ENCODE measurements around the gene COG7.
"Not testable (repeated sequence)": the region's sequence is repeated elsewhere in the genome, so short reads cannot be mapped to it uniquely, and the experiment has no call there.

COG7 gene

DNA sequence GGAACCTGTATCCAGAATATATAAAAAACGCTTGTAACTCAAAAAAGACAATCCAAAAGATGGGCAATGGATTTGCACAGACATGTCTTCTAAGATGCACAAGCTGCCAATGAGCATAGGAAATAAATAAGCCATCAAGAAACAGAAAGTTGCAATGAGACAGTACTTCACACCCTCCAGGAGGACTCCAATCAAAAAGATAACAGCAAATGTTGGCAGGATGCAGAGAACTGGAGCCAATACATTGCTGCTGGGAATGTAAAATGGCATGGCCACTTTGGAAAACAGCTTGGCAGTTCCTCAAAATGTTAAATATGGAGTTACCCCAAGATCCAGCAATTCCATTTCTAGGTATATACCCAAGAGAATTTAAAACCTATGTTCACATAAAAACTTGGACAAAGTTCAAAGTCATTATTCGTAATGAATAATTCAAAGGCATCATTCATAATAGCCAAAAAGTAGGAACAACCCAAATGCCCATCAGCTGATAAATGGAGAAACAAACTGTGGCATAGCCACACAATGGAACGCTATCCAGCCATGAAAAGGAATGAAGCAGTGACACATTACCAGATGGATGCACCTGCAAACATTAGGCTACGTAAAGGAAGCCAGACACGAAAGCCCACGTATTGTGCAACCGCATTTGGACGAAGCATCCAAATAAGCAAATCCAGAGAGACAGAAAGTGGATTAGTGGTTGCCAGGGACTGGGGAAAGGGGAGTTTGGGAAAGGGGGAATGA is 31.7 kb upstream of the COG7 start:
- Histone ChIP-seq H3K4me1 (ENCODE audit: control insufficient read depth, insufficient read depth, low read length) (no peaks in the 10 kb centered on the region), H3K9me3 (ENCODE audit: control insufficient read depth, insufficient read depth, low read depth, low read length) (no peaks in the 10 kb centered on the region), H3K4me3 (ENCODE audit: low read depth, low read length) (no peak overlapping the region), H3K27ac (ENCODE audit: extremely low read depth, low read depth, low read length) (no peak overlapping the region), H3K36me3 (ENCODE audit: control insufficient read depth in 2 of 2, insufficient read depth in 1 of 2, low read length in 2 of 2) (peaks cover 32 to 93% of the 10 kb centered on the region in 2 experiments; a peak in 2 of 3 replicates)
- TF ChIP-seq ZNF146 (tag by site-specific recombination; IDR thresholded peaks at IDR 0.05) (peak; percentile 51; the same call in 1 of the 2 replicates), RBAK (tag by site-specific recombination; IDR thresholded peaks at IDR 0.05) (no peak)
- POLR2A ChIA-PET: no interaction called here
- CTCF ChIA-PET: no interaction called here

DNA sequence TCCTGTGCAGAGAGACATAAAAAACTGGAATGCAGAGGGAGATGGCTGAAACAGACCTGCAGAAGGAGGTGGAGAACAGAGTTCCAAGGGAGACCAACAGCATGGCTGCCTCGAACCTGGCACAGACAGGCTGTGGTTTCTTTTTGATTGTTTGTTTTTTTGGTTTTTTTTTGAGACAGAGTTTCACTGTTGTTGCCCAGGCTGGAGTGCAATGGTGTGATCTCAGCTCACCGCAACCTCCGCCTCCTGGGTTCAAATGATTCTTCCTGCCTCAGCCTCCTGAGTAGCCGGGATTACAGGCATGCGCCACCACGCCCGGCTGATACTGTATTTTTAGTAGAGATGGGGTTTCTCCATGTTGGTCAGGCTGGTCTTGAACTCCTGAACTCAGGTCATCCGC is 30.5 kb upstream of the COG7 start:
- peaks cover 34 to 93% of the 10 kb centered on the region in 2 experiments for H3K36me3 ChIP-seq (ENCODE audit: control insufficient read depth in 2 of 2, insufficient read depth in 1 of 2, low read length in 2 of 2)
- H3K27ac ChIP-seq (ENCODE audit: extremely low read depth, low read depth, low read length); H3K4me3 ChIP-seq (ENCODE audit: low read depth, low read length); H3K9me3 ChIP-seq (ENCODE audit: control insufficient read depth, insufficient read depth, low read depth, low read length); CTCF ChIA-PET; POLR2A ChIA-PET; H3K4me1 ChIP-seq (ENCODE audit: control insufficient read depth, insufficient read depth, low read length): not testable (repeated sequence)

DNA sequence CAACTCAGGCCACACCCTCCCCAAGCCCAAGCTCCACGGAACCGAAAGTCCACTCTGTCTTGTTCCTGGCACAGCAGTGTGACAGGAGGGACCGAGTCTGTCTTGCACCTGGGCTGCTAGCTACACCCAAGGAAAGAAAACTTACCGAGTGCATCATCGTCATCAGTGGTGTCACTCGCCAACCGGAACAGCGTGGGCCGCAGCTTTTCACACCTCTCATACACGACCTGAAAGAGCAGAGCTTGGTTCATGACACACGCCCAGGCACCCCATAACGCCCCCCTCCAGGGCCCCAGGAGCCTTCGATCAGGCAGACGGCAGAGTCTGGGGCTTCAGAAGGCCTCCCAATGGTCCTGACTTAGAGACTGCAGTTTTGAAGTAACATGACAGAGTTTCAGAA is 29.8 kb upstream of the COG7 start:
- peaks cover 34 to 92% of the 10 kb centered on the region in 2 experiments for H3K36me3 ChIP-seq (ENCODE audit: control insufficient read depth in 2 of 2, insufficient read depth in 1 of 2, low read length in 2 of 2)
- CTCF ChIA-PET: no interaction called here

DNA sequence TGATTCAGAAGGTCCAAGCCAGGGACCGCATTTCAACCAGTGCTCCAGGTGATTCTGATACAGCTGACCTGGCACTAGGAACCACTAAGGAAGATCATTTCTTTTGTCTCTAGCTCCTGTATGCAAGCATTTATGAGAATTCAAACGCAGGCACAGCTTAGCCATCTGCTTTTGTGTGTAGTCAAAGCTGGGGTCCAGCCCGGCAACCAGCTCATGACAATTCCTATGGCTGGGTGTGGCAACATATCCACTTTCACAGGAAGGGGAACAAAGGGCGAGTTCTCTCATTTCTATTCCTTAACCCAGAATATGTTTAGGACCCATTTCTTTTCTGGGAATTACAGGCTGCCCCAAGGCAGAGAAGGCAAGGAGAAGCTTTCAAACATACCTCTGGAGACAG is 27.3 kb upstream of the COG7 start:
- ChIA-PET CTCF (interaction anchor here (0.6 kb wide), 1 partner anchor 7 kb away, joined by 5 read pairs; no protein-coding TSS in a partner anchor), POLR2A (interaction anchor here (1.1 kb wide), 1 partner anchor 29 kb away, joined by 3 read pairs; no protein-coding TSS in a partner anchor)
- Histone ChIP-seq H3K9me3 (ENCODE audit: control insufficient read depth, insufficient read depth, low read depth, low read length) (no peaks in the 10 kb centered on the region), H3K36me3 (ENCODE audit: control insufficient read depth in 2 of 2, insufficient read depth in 1 of 2, low read length in 2 of 2) (peaks cover 42 to 92% of the 10 kb centered on the region in 2 experiments), H3K4me1 (ENCODE audit: control insufficient read depth, insufficient read depth, low read length) (no peaks in the 10 kb centered on the region), H3K27ac (ENCODE audit: extremely low read depth, low read depth, low read length) (no peak overlapping the region), H3K4me3 (ENCODE audit: low read depth, low read length) (no peak overlapping the region)
- no peak for TF ChIP-seq ZNF211 (tag by site-specific recombination; IDR thresholded peaks at IDR 0.05; ENCODE audit: low read depth)

More for the DNA sequence above, 29.8 kb upstream of the COG7 start:
- POLR2A ChIA-PET: no interaction called here
- TF ChIP-seq ZNF426 (tag by site-specific recombination; IDR thresholded peaks at IDR 0.05) (no peak), ZNF544 (tag by site-specific recombination; IDR thresholded peaks at IDR 0.05) (no peak)
- no peak overlapping the region for H3K4me3 ChIP-seq (ENCODE audit: low read depth, low read length)
- no peaks in the 10 kb centered on the region for H3K9me3 ChIP-seq (ENCODE audit: control insufficient read depth, insufficient read depth, low read depth, low read length)
- no peaks in the 10 kb centered on the region for H3K4me1 ChIP-seq (ENCODE audit: control insufficient read depth, insufficient read depth, low read length)
- no peak overlapping the region for H3K27ac ChIP-seq (ENCODE audit: extremely low read depth, low read depth, low read length)

DNA sequence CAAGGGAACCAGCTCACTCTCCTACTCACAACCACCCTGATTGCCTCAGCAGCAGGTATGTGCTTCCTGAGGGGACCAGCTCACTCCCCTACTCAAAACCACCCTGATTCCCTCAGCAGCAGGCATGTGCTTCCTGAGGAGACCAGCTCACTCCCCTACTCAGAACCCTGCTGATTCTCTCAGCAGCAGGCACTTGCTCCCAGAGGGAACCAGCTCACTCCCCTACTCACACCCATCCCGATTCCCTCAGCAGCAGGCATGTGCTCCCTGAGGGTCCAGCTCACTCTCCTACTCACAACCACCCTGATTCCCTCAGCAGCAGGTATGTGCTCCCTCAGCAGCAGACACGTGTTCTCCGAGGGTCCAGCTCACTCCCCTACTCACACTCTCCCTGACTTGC is 26.1 kb upstream of the COG7 start:
- TF ChIP-seq SP7 (tag by site-specific recombination; IDR thresholded peaks at IDR 0.05) (no peak), ZIC2 (tag by site-specific recombination; IDR thresholded peaks at IDR 0.05) (peak; percentile 80), ZNF16 (tag by site-specific recombination; IDR thresholded peaks at IDR 0.05; ENCODE audit: low read depth) (no peak)
- TF ChIP-seq, protein P1, sequence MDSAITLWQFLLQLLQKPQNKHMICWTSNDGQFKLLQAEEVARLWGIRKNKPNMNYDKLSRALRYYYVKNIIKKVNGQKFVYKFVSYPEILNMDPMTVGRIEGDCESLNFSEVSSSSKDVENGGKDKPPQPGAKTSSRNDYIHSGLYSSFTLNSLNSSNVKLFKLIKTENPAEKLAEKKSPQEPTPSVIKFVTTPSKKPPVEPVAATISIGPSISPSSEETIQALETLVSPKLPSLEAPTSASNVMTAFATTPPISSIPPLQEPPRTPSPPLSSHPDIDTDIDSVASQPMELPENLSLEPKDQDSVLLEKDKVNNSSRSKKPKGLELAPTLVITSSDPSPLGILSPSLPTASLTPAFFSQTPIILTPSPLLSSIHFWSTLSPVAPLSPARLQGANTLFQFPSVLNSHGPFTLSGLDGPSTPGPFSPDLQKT (IDR thresholded peaks at IDR 0.05; ENCODE audit: borderline replicate concordance, low read depth, low read length): no peak
- TF ChIP-seq, protein P2, sequence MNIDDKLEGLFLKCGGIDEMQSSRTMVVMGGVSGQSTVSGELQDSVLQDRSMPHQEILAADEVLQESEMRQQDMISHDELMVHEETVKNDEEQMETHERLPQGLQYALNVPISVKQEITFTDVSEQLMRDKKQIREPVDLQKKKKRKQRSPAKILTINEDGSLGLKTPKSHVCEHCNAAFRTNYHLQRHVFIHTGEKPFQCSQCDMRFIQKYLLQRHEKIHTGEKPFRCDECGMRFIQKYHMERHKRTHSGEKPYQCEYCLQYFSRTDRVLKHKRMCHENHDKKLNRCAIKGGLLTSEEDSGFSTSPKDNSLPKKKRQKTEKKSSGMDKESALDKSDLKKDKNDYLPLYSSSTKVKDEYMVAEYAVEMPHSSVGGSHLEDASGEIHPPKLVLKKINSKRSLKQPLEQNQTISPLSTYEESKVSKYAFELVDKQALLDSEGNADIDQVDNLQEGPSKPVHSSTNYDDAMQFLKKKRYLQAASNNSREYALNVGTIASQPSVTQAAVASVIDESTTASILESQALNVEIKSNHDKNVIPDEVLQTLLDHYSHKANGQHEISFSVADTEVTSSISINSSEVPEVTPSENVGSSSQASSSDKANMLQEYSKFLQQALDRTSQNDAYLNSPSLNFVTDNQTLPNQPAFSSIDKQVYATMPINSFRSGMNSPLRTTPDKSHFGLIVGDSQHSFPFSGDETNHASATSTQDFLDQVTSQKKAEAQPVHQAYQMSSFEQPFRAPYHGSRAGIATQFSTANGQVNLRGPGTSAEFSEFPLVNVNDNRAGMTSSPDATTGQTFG (tag by site-specific recombination; IDR thresholded peaks at IDR 0.05; ENCODE audit: borderline replicate concordance): no peak
- POLR2A ChIA-PET: no interaction called here
- CTCF ChIA-PET: interaction anchor here (0.6 kb wide), 1 partner anchor 1804 kb away, joined by 3 read pairs; no protein-coding TSS in a partner anchor
- no peaks in the 10 kb centered on the region for H3K9me3 ChIP-seq (ENCODE audit: control insufficient read depth, insufficient read depth, low read depth, low read length)
- no peak overlapping the region for H3K27ac ChIP-seq (ENCODE audit: extremely low read depth, low read depth, low read length)
- no peaks in the 10 kb centered on the region for H3K4me1 ChIP-seq (ENCODE audit: control insufficient read depth, insufficient read depth, low read length)
- H3K36me3 ChIP-seq (ENCODE audit: control insufficient read depth in 2 of 2, insufficient read depth in 1 of 2, low read length in 2 of 2): peaks cover 54 to 92% of the 10 kb centered on the region in 2 experiments
- no peak overlapping the region for H3K4me3 ChIP-seq (ENCODE audit: low read depth, low read length)
